Esophagus muscularis mucosa (tissue), 4 donors: ENCODE measurements around the gene OMA1. TPM values are rescaled to one million over a fixed set of nuclear protein-coding genes. Genes with fewer than 3 reads are reported as not detected.

ENCODE experiments used
- DNase-seq: peaks from one replicate; pipeline ENCODE4 v3.0.0-alpha.2; 2017; ENCODE audit errors: extremely low spot score
- H3K27ac ChIP-seq, 4 donors: fragments of 200-600 bp; sonication (generic); replicated peaks in 1 of 4; 1 replicate in 3 of 4; 2 replicates in 1 of 4; pipeline ENCODE4 v1.5.1; 2016 to 2019; ENCODE audit warnings: mild to moderate bottlenecking in 1 of 4
- H3K27me3 ChIP-seq, 4 donors: fragments of 200-600 bp; sonication (generic); one replicate each; pipeline versions ENCODE4 v1.5.1 to v1.6.0; 2016 to 2019
- H3K36me3 ChIP-seq, 4 donors: fragments of 200-600 bp; sonication (generic); one replicate each; pipeline ENCODE4 v1.5.1; 2016 to 2019
- H3K4me1 ChIP-seq, 4 donors: fragments of 200-600 bp; sonication (generic); one replicate each; pipeline ENCODE4 v1.5.1; 2016 to 2019
- H3K4me3 ChIP-seq, 4 donors: fragments of 200-600 bp; sonication (generic); 1 replicate in 2 of 4; 2 replicates in 2 of 4; pipeline ENCODE4 v1.5.1; 2016 to 2019; ENCODE audit warnings: mild to moderate bottlenecking in 4 of 4, moderate library complexity in 1 of 4
- H3K9me3 ChIP-seq, 4 donors: fragments of 200-600 bp; sonication (generic); 1 replicate in 3 of 4; 2 replicates in 1 of 4; pipeline ENCODE4 v1.5.1; 2016 to 2019
- EP300 ChIP-seq: sonication (generic); formaldehyde crosslinking; IDR thresholded peaks from one replicate; pipeline ENCODE4 v1.6.1; 2017; ENCODE audit warnings: antibody characterized with exemption
- POLR2A ChIP-seq: fragments of 450-650 bp; IDR thresholded peaks from one replicate; pipeline ENCODE4 v1.6.1; 2017; ENCODE audit warnings: antibody characterized with exemption, moderate library complexity, mild to moderate bottlenecking, low read depth
- POLR2AphosphoS5 ChIP-seq, 2 donors: sonication (generic); formaldehyde crosslinking; IDR thresholded peaks; one replicate each; pipeline ENCODE4 v1.6.1; 2017; ENCODE audit warnings: antibody characterized with exemption in 2 of 2
- WGBS: methylation state at CpG from one replicate; pipeline ENCODE4 v1.1.5; 2018; 5-methylcytosine and 5-hydroxymethylcytosine counted together
- intact Hi-C: fragments of 100-400 bp; cut with DNase I; formaldehyde crosslinking; loops from one replicate; pipeline ENCODE4 v1.15.1; 2023
- total RNA-seq, 4 donors: library from RNA; depleted of rRNA; stranded (reverse); fragments of >200 nt; gene quantifications; one replicate each; pipeline versions ENCODE4 v1.1.0 to v1.2.1, GENCODE V29; 2016
- TF ChIP-seq, protein P1 (sequence below), 3 experiments: fragments of 200-600 bp in 2 of 3; fragments of 450-650 bp in 1 of 3; sonication (generic) in 2 of 3; IDR thresholded peaks; one replicate each; pipeline ENCODE4 v1.5.1; 2017 to 2019; ENCODE audit warnings: antibody characterized with exemption in 3 of 3, mild to moderate bottlenecking in 2 of 3, moderate library complexity in 1 of 3

OMA1 gene
- total RNA-seq, 4 donors from 2014 or later: 25.8 to 53.6 (median 32.9) TPM

DNA sequence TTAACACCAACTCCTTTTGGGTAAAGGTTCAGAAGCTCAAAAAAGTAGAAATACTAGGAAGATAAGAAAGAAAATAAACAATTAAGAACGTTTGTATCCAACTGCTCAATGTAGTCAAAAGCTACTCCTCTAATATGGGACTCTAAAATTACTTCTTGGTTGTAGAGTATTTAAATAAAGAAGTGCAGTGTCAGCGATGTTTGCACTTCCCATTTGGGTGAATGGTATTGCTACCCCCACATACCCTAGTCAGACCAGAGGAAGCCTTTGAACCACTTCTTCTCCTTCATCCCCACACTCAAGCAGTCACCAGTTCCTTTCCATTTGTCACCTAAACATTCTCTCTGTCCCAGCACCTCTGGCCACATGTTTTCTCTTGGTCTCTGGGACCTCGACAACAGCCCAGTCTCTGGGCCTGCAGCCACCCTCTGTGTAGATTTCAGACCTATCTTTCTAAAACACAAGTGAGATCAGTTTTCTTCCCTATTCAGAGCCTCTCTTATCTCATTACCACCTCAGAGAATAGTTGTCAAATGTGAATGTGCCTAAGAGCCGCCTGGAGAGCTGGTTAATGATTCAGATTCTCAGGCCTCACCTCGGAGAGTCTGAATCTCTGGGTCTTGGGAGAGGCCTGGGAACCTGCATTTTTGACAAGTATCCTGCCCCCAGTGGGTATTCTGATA is 109.8 kb downstream of the OMA1 start:
- H3K4me1 ChIP-seq: peaks cover 0 to 6% (median 0%) of the 10 kb centered on the region in 4 donors
- DNase-seq: no peak
- TF ChIP-seq EP300: no peak
- TF ChIP-seq POLR2A: no peak
- TF ChIP-seq, protein P1, sequence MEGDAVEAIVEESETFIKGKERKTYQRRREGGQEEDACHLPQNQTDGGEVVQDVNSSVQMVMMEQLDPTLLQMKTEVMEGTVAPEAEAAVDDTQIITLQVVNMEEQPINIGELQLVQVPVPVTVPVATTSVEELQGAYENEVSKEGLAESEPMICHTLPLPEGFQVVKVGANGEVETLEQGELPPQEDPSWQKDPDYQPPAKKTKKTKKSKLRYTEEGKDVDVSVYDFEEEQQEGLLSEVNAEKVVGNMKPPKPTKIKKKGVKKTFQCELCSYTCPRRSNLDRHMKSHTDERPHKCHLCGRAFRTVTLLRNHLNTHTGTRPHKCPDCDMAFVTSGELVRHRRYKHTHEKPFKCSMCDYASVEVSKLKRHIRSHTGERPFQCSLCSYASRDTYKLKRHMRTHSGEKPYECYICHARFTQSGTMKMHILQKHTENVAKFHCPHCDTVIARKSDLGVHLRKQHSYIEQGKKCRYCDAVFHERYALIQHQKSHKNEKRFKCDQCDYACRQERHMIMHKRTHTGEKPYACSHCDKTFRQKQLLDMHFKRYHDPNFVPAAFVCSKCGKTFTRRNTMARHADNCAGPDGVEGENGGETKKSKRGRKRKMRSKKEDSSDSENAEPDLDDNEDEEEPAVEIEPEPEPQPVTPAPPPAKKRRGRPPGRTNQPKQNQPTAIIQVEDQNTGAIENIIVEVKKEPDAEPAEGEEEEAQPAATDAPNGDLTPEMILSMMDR (IDR thresholded peaks at IDR 0.05): no peak
- no peak for TF ChIP-seq POLR2AphosphoS5 (IDR thresholded peaks at IDR 0.05)
- H3K36me3 ChIP-seq: no peaks in the 10 kb centered on the region
- H3K27me3 ChIP-seq: no peaks in the 10 kb centered on the region
- WGBS: 82% methylated on average over 5 of the region's 5 CpGs
- no peaks in the 10 kb centered on the region for H3K9me3 ChIP-seq
- no peak overlapping the region for H3K4me3 ChIP-seq
- intact Hi-C loops: no loop called here
- H3K27ac ChIP-seq: no peak overlapping the region

DNA sequence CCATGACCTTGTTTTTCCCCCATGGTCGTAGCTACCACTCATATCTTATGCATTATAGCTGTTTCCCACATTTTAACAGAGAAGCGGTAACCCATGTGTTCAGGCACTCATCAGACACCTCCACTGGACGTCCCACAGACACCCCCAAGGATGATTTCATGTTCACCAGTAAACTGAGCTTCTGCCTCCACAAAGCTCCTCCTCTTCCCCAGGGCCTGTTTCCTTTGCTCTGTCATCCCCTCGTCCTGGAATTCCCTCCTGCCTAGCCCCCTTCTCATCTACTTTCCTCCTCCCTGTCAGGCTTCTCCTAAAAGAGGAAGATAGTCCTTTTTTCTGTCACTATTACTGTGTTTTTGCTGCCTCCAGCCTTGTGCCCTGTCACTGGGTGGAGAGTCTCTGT is 111.2 kb downstream of the OMA1 start:
- no peak overlapping the region for H3K4me3 ChIP-seq
- 79% methylated on average over 4 of the region's 4 CpGs for WGBS
- H3K27ac ChIP-seq: no peak overlapping the region
- no peaks in the 10 kb centered on the region for H3K27me3 ChIP-seq
- peaks cover 0 to 4% (median 0%) of the 10 kb centered on the region in 4 donors for H3K36me3 ChIP-seq
- peaks cover 0 to 6% (median 0%) of the 10 kb centered on the region in 4 donors for H3K4me1 ChIP-seq
- TF ChIP-seq EP300: no peak
- H3K9me3 ChIP-seq: no peaks in the 10 kb centered on the region
- DNase-seq: no peak
- intact Hi-C loops: no loop called here

DNA sequence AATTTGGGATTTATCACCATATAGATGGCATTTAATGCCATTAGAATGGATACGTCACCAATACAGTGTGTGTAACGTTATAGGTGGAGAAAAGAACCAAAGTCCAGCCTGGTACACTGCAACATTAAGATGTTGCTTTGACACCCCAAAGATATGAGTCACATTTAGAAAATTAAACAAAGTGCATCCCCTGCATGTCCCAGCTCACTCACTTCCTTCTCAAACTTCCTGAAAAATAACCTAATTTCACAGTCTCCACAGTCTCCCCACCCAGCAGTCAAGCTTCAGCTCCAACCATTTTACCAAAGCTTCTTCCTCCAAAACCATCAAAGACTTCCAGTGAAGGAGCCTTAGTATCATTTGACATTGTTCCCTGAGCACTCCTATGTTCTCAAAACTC is 111.9 kb downstream of the OMA1 start:
- no peak for TF ChIP-seq POLR2A
- no peak for TF ChIP-seq EP300
- peaks cover 0 to 11% (median 0%) of the 10 kb centered on the region in 4 donors for H3K36me3 ChIP-seq
- no peak overlapping the region for H3K27ac ChIP-seq
- WGBS: 89% methylated on average over 2 of the region's 2 CpGs
- H3K27me3 ChIP-seq: no peaks in the 10 kb centered on the region
- intact Hi-C loops: no loop called here
- peaks cover 0 to 1% (median 0%) of the 10 kb centered on the region in 4 donors for H3K9me3 ChIP-seq
- H3K4me1 ChIP-seq: peaks cover 0 to 6% (median 0%) of the 10 kb centered on the region in 4 donors
- DNase-seq: no peak
- no peak overlapping the region for H3K4me3 ChIP-seq

DNA sequence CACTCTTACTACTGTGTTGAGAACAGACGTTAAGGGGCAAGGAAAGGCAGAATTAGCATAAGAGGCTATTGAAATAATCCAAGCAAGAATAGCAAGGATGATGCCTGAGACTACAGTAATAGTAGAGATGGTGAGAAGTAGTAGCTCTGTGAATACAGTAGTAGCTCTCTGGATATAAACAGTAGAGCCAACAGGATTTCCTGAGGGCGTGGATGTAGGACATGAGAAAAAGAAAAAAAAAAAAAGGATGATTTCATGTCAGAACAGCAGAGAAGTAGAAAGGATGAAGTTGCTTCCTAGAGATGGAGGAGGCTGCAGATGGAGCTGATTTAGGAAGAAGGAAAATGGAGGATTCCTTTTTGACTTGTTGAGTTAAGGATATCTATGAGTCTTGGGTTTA is 112.3 kb downstream of the OMA1 start:
- Histone ChIP-seq H3K27ac (no peak overlapping the region), H3K4me3 (no peak overlapping the region), H3K4me1 (peaks cover 0 to 6% (median 0%) of the 10 kb centered on the region in 4 donors), H3K27me3 (no peaks in the 10 kb centered on the region), H3K9me3 (peaks cover 0 to 5% (median 0%) of the 10 kb centered on the region in 4 donors), H3K36me3 (peaks cover 0 to 13% (median 0%) of the 10 kb centered on the region in 4 donors)
- no peak for DNase-seq
- no peak for TF ChIP-seq POLR2AphosphoS5 (IDR thresholded peaks at IDR 0.05)
- no peak for TF ChIP-seq EP300
- TF ChIP-seq, protein P1 (IDR thresholded peaks at IDR 0.05): no peak
- TF ChIP-seq POLR2A: no peak
- intact Hi-C loops: no loop called here
- 76% methylated on average over 2 of the region's 2 CpGs for WGBS

DNA sequence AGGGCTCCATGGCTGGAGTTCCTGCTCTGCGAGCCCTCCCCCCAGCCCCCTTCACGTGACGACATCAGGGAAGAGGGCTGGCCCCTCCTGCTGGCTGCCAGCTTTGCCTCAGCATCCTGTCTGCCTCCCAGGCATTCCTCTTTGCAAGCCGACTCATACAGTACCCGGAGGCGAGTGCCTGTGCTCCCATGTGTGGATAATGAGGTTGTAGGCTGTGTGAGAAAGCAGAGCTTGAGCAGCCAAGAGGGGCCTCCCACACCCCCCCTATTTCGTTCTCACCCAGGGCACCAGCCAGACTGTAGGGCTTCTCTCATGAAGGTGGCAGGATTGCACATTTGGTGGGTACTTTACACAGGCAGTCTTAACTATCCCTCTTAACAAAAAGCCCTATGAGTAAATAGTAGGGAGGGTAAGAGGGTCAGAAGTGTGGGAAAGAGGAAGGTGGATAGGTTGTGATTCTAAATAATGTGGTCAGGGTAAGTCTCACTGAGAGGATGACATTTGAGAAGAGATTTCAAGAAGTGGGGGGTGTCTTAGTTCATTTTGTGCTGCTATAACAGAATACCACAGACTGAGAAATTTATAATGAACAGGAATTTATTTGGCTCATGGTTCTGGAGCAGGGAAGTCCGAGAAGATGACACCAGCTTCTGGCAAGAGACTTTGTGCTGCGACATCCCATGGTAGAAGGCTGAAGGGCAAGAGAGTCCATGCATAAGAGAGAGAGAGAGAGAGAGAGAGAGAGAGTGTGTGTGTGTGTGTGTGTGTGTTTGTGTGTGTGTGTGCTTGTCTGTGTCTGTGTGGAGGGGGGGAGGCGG is 113.5 kb downstream of the OMA1 start:
- Histone ChIP-seq H3K27ac (no peak overlapping the region), H3K4me3 (no peak overlapping the region), H3K27me3 (no peaks in the 10 kb centered on the region), H3K9me3 (peaks cover 0 to 5% (median 0%) of the 10 kb centered on the region in 4 donors), H3K36me3 (peaks cover 0 to 13% (median 0%) of the 10 kb centered on the region in 4 donors), H3K4me1 (peaks cover 0 to 6% (median 0%) of the 10 kb centered on the region in 4 donors)
- DNase-seq: no peak
- intact Hi-C loops: no loop called here
- WGBS: 56% methylated on average over 9 of the region's 10 CpGs
- no peak for TF ChIP-seq POLR2AphosphoS5 (IDR thresholded peaks at IDR 0.05)
- TF ChIP-seq, protein P1 (IDR thresholded peaks at IDR 0.05): no peak
- no peak for TF ChIP-seq EP300
- no peak for TF ChIP-seq POLR2A
